Measurements from ENCODE around the gene SYT5. TPM values are rescaled to one million over a fixed set of nuclear protein-coding genes. Genes with fewer than 3 reads are reported as not detected.

Gene SYT5
- total and polyA plus RNA-seq, 2 of the 13 experiments (the other 11 are each of a cell fraction or from before 2014, with no cell fraction given) = not detected

- CTCF ChIA-PET (ENCODE audit: low intra/inter-chr PET ratio, low total read pairs) = interaction anchor here (1.5 kb wide), 1 partner anchor 25 kb away, joined by 4 read pairs; no protein-coding TSS in a partner anchor
- POLR2A ChIA-PET = interaction anchor here (1.2 to 3.3 kb wide), 4 partner anchors 40 to 241 kb away, joined by 3 to 16 read pairs (median 6); partner anchors contain the start of genes KMT5C and UBE2S
- peak; percentile 96 for FAIRE-seq
- no TSS peak for BruUV-seq (replicated peaks)
- in situ Hi-C loops (cut with HindIII; ENCODE audit: extremely low pct_ligation_motif_present, low pct_unique_long_range_greater_than_20kb) (no loop called here), intact Hi-C loops (cut with micrococcal nuclease; ENCODE audit: unreplicated experiment) (no loop called here)
- WGBS (ENCODE audit: low lambda C conversion rate) = 1% methylated on average over 32 of the region's 33 CpGs
- ATAC-seq = peak; percentile 97
- peak; percentile 97 for DNase-seq (ENCODE audit: low spot score)
- no peaks in the 10 kb centered on the region for H3K79me2 ChIP-seq (ENCODE audit: insufficient read depth, low read length)
- peak within 1 kb of the TSS; percentile 80 for H3K4me2 ChIP-seq (ENCODE audit: low read depth, low read length)
- peaks cover 8% of the 10 kb centered on the region for H3K4me1 ChIP-seq (ENCODE audit: insufficient read depth, low read length)
- H3K36me3 ChIP-seq (replicated peaks in 1 of 2; ENCODE audit: control insufficient read depth in 1 of 2, insufficient read depth in 2 of 2, low read length in 2 of 2) = no peaks in the 10 kb centered on the region
- H3K27me3 ChIP-seq (ENCODE audit: control insufficient read depth in 1 of 2, insufficient read depth in 2 of 2, low read length in 2 of 2) = peaks cover 0 to 7% of the 10 kb centered on the region in 2 experiments; a peak in 1 of 5 replicates
- no peaks in the 10 kb centered on the region for H4K20me1 ChIP-seq (ENCODE audit: insufficient read depth, low read length)
- H2AFZ ChIP-seq (ENCODE audit: low read length) = peak within 1 kb of the TSS; percentile 44
- peak within 1 kb of the TSS; percentile 50 to 78 (median 63) for H3K4me3 ChIP-seq (replicated peaks in 1 of 3; ENCODE audit: insufficient read depth in 1 of 3, low read depth in 2 of 3, low read length in 3 of 3)
- H3K27ac ChIP-seq (ENCODE audit: extremely low read length, insufficient read depth, low read length) = peak within 1 kb of the TSS; percentile 47
- peak within 1 kb of the TSS; percentile 42 for H3K9ac ChIP-seq (ENCODE audit: insufficient read depth, low read depth, low read length)
- no peaks in the 10 kb centered on the region for H3K9me3 ChIP-seq (ENCODE audit: low read length)
- no peak for TF ChIP-seq SNAPC4 (CRISPR knock-in tag; IDR thresholded peaks at IDR 0.05)
- no peak for TF ChIP-seq ASH2L (IDR thresholded peaks at IDR 0.05; ENCODE audit: insufficient read length, low read depth, low read length)
- TF ChIP-seq, protein P1, sequence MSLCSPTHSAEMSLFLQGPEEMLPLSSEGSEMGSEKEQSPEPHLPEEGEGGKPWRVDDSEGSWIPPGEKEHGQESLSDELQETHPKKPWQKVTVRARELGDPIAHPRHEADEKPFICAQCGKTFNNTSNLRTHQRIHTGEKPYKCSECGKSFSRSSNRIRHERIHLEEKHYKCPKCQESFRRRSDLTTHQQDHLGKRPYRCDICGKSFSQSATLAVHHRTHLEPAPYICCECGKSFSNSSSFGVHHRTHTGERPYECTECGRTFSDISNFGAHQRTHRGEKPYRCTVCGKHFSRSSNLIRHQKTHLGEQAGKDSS (CRISPR knock-in tag; IDR thresholded peaks at IDR 0.05; ENCODE audit: borderline replicate concordance, low read depth) = no peak
- no peak for TF ChIP-seq ZKSCAN1 (IDR thresholded peaks at IDR 0.05; ENCODE audit: low read length)
- no peak for TF ChIP-seq TMF1 (CRISPR knock-in tag; IDR thresholded peaks at IDR 0.05; ENCODE audit: low read depth)
- TF ChIP-seq ZNF652 (CRISPR knock-in tag; IDR thresholded peaks at IDR 0.05; ENCODE audit: borderline replicate concordance, low read depth) = no peak
- no peak for TF ChIP-seq SMAD1 (CRISPR knock-in tag; IDR thresholded peaks at IDR 0.05; ENCODE audit: borderline replicate concordance, low read depth)
- no peak for TF ChIP-seq ATF2 (CRISPR knock-in tag; IDR thresholded peaks at IDR 0.05)
- peak; percentile 15; the same call in 1 of the 2 replicates for TF ChIP-seq YEATS4 (CRISPR knock-in tag; IDR thresholded peaks at IDR 0.05; ENCODE audit: borderline replicate concordance)
- TF ChIP-seq ZNF251 (CRISPR knock-in tag; IDR thresholded peaks at IDR 0.05) = no peak
Observed at GRCh38 chr19:55166530-55167268, 13.4 kb downstream of the SYT5 start, which contains the start of gene DNAAF3. TSS of gene DNAAF3 (minus strand) at chr19:55166613. CDS start at chr19:55166413, 200 bp downstream.
